Activated CD4-positive, alpha-beta T cell treated with anti-CD3 and anti-CD28 coated beads, Interleukin-2, amount 50 U/mL, for 4 hours (primary cell): ENCODE results near the gene LARP4B.
A peak's percentile ranks its signal among the peaks of the same experiment; 100 is the strongest.

Source experiments
- DNase-seq, 2 experiments: peaks; one replicate each; pipeline ENCODE4 v3.0.0-alpha.2; 2020

The LARP4B gene

GRCh38 chr10:931326-932318, at the start of gene LARP4B:
LARP4B (minus strand) TSS chr10:931705; CDS start chr10:885721, 45,984 bp downstream.
- DNase-seq = peak; percentile 94

GRCh38 chr10:980468-981093, 49.1 kb upstream of the LARP4B start:
- DNase-seq = no peak

GRCh38 chr10:978826-979421, 47.4 kb upstream of the LARP4B start:
- DNase-seq = no peak

DNA sequence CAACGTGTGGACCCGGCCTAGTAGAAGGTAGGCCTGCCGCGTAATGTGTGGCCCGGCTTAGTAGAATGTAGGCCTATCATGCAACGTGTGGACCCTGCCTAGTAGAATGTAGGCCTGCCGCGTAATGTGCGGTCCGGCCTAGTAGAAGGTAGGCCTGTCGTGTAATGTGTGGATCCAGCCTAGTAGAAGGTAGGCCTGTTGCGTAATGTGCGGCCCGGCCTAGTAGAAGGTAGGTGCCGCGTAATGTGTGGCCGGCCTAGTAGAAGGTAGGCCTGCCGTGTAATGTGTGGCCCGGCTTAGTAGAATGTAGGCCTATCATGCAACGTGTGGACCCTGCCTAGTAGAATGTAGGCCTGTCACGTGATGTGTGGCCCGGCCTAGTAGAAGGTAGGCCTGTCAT, 44.8 kb upstream of the LARP4B start:
- DNase-seq = no peak

DNA sequence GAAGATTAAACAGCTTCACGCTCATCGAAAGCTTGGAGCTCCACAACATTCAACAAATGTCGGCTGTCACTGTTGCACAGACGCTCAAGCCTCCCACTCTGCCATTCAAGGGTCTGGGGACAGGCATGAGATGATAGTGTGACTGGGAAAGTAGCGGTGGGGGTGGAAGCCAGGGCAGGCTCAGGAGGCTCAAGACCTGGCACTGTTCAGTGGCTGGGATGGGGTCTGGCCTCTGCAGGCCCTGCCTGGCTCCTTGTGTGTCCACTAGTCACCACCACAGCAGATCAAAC, 43.2 kb upstream of the LARP4B start:
- DNase-seq = no peak

DNA sequence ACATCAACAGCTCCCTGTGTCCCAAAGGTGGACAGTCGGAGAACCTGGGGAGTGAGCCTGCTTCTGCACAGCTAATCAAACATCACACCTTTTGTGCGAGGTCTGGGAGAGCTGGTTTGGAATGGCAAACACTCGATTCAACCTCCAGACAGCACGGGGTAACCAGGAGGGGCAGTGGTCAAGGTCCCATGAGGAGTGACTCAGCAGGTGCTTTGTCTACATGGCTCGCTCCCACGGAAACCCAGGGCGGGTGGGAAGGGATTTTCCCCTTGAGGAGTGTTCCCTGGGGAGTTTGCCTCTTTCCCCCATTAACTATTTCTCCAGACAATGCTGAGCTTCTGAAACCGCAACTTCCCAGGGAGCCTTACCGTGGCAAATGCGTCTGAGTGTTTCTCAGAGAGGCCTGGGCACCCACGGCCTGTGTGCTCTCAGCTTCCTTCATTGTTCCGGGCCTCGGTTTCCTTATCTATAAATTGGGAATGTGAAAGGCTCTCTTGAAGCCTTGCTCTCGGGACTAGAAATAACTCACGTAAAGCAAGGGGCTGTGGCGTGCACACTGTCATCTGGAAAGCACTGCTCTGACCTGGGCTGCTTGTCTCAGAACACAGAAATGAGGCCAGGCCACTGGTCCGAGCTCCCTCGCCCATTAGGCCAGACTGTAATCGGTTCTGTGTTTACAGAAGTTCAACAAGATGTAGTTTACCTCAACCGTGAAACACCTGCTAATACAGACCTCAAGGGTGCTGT, 42.7 kb upstream of the LARP4B start:
- no peak for DNase-seq

DNA sequence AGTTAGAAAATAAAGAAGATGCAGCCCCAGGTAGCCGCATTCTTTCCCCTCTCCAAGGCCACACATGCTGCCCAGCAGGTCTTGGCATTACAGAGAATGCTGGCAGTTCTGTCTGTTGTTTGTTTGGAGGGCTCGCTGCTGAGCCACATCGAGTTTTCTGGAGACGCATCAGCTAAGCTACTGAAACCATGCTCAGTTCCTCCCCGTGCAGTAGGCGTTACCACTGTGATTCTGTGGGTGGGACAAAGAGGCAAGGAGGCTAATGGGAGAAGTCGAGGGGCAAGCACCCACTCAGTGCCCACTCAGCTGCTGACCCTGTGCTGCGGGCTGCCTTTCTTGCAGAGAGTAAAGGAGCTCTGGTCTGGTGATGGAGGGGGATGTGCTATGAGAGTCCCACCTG, 41.3 kb upstream of the LARP4B start:
- DNase-seq = no peak

DNA sequence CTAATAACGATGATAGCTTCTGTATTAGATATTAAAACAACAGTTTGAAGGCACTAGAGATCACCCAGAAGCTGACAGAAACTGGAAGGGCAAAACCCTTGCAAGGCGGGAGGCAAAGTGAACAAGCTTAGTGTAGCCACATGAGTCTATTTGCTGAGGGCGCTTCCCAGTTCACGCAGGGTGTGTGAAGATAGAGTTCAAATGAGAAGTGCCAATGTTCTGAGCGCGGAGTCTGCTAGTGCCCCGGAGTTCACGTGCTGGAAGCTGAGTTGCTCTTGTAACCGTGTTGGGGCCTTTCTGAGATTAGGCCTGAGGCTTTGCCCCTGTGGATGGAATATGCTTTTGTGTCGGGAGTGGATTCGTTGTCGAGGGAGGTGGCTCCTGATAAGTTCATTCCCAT, 40.1 kb upstream of the LARP4B start:
- no peak for DNase-seq

GRCh38 chr10:971150-971542, 39.6 kb upstream of the LARP4B start:
- no peak for DNase-seq

DNA sequence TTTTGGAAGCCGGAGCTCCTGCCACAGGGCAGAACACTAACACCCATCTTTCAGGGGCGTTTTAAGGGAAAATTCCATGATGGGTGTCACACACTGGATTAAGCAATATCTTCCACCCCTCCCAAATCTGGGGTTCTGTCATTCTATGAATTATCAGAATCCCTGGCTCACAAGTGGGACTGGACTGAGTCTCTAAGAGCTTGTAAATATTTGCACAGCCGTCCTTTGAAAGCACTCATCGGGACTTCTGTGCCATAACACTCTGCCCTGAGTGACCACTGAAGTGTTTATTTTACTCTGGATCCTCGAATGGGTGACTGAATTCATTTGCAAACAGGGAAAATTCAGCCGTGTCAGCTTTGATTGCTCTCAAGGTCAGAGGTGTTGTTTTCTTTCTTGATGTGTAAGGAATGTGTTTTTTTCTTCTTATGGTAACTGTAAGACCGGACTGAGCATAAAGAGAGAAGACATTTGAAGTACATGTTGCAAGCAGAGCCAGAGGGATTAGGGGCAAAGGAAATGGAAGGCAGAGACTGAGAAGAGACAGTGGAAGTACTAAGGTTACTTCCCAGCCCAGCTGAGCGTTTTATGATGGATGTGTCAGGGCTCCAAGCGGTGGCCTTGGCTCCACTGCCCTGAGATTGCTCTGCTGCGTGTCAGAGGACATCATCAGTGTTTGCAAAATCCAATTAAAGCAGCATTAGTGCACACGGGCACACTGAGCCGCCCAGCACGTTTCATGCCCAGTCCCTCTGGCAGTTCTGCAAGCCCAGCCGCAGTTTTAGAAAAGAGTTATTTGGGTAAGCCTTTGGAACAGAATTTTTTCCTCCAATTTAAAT, 39.0 kb upstream of the LARP4B start:
- DNase-seq = no peak

DNA sequence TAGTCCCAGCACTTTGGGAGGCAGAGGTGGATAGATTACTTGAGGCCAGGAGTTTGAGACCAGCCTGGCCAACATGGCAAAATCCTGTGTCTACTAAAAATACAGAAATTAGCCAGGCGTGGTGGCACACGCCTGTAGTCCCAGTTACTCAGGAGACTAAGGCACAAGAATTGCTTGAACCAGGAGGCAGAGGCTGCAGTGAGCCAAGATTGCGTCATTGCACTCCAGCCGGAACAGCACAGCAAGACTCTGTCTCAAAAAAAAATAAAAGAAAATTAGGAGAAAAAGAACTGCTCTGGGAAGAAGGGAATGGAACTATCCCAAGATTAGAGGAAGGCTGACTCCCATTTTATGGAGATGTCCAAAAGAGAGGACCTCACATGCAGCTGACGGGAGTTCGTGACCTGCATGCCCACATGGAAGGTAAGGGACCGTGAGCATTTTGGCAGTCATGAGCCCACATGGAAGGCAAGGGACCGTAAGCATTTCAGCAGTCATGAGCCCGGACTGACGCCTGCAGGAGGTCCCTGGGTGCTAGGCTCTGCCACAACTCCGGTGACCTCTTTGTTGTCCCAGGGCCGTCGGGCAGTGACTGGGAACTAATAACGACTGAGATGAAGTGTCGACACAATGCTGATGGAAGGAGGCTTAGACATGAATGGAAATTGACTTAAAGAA, 38.1 kb upstream of the LARP4B start:
- DNase-seq = no peak

DNA sequence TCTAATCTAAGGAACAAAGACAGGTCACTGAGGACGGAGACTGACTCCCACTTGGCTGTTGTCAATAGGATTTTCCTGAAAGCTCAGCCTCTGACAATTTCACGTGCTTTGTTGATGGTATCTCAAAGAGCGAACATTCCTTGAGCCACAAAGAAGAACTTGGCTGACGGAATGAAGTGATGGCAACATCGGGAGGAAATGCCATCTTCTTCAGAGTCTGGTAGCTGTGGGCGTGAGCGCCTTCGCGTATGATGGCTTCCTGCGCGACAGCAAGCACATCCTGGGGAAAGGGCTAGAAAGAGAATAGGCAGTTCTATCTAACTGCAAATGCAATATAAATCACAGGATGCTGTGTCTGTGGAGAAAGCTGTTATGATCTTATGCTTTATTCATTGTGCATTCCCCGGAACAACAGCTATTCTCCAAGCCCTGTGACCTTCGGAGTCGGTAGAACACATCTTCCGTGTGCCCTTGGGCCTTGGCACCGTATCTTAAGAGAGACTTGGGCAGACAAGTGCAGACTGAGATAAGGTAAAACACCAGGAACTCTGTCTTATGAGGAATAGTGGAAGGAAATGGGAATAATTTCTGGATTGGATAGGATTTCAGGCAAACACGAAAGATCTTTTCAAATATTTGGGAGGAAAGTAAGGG, 37.2 kb upstream of the LARP4B start:
- DNase-seq = no peak

DNA sequence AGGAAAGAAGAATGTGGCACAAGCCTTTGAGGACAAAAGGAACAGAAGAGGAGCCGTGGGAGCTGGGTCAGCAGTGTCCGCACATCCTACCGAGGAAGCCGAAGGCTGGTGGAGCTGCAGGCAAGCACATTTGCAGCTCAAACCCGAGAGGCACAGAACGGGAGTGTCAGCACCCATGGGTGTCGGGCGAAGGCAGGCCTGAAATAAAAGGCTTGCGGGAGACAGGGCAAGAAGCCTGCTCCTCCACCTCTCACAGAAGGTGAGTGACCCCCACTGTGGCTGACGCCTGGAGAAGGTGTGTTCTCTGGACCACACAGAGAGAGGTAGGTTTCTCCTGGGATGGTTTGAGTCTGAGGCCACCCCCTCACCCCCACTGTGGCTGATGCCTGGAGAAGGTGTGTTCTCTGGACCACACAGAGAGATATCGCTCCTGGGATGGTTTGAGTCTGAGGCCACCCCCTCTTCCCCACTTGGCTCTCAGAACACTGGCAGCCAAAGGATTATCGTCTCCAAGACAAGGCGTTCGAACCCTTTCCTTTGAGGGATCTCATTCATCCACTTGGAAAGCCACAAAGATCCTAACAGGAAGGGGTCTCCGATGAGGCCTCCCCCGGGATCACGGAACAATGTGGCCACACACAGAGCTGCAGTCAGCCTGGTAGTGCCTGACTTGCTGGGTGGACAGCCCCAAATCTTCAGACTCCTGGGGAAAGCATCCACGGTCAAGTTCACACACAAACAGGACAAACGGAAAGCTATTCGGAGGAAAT, 35.1 kb upstream of the LARP4B start:
- no peak for DNase-seq

DNA sequence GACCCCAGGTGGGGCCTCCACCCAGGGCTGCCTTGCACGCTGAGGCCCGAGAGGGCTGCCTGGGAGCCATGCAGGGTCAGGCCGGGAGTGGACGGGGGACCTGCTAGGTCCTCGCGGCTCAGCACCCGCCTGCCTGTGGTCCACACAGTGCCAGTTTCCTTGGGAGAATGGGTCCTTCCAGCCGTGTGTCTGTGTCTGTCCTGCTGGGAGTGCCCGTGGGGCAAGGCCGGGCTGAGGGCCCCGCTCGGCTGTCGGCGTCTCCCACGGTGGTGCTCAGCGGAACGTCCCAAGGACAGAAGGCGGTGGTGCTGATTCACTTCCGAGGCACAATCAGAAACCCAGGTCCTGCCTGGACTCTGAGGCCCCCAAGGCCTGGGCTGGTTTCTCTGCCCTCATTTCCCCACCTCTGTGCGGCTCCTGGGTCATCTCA, 33.5 kb upstream of the LARP4B start:
- no peak for DNase-seq

GRCh38 chr10:964321-964987, 32.9 kb upstream of the LARP4B start:
- no peak for DNase-seq

DNA sequence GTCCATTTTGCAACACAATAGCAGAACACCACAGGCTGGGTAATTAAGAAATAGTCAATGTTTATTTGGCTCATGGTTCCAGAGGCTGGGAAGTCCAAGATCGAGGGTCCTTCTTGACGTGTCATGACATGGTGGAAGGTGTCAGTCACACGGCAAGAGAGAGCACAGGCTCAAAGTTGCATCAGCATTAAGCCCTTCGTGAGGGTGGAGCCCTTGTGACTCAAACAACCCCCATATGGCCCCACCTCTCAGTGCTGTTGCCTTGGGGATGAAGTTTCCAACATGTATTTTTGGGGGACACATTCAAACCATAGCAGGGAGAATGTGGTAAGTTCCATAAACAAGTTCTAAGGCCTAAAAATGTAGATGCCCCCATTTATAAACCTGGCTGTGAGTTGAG, 32.1 kb upstream of the LARP4B start:
- no peak for DNase-seq

- no peak for DNase-seq
These were observed 31.7 kb upstream of the LARP4B start for GRCh38 chr10:963186-963585.

DNA sequence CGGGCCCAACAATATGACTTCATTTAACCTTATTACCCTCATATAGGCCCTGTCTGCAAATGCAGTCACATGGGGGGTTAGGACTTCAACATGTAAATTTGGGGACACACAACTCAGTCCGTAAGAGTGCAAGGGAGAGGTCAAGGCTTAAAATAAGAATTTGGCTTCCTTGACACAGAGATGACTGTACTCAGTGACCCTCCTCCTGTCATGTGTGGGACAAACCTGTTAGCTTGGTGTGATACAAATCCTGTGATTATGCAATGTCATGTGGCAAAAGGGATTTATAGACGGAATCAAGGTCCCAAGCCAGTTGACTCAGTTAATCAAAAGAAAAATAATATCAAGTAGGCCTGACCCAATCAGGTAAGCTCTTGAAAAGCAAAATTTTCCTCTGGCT, 30.8 kb upstream of the LARP4B start:
- DNase-seq = no peak

- no peak for DNase-seq
These were observed 27.4 kb upstream of the LARP4B start for GRCh38 chr10:958856-959255.

GRCh38 chr10:958106-958505, 26.6 kb upstream of the LARP4B start:
- no peak for DNase-seq
